IPS DF 4.7 (cell line): ENCODE measurements around the gene PEX7.
"Not testable (repeated sequence)": the region's sequence is repeated elsewhere in the genome, so short reads cannot be mapped to it uniquely, and the experiment has no call there.

Source experiments
- DNase-seq: peaks from one replicate; pipeline ENCODE4 v3.0.0-alpha.2; 2013; ENCODE audit warnings: low spot score; ENCODE audit errors: extremely low read depth

The PEX7 gene

GRCh38 chr6:136822376-136823127, at the start of gene PEX7:
Gene PEX7 (plus strand): TSS chr6:136822592. CDS start chr6:136822666, 74 bp downstream.
- DNase-seq: peak; percentile 72

- DNase-seq: no peak
Measured at GRCh38 chr6:136772685-136773472, 49.5 kb upstream of the PEX7 start.

- no peak for DNase-seq
Measured at GRCh38 chr6:136773473-136773796, 49.0 kb upstream of the PEX7 start.

GRCh38 chr6:136774228-136775041, 48.0 kb upstream of the PEX7 start:
- DNase-seq: no peak

- DNase-seq: no peak
Measured at GRCh38 chr6:136775081-136775480, 47.3 kb upstream of the PEX7 start.

- no peak for DNase-seq
Measured at GRCh38 chr6:136775548-136775947, 46.8 kb upstream of the PEX7 start.

GRCh38 chr6:136777651-136778050, 44.7 kb upstream of the PEX7 start:
- no peak for DNase-seq

GRCh38 chr6:136779682-136780081, 42.7 kb upstream of the PEX7 start:
- no peak for DNase-seq

- DNase-seq: no peak
Measured at GRCh38 chr6:136780972-136781371, 41.4 kb upstream of the PEX7 start.

- DNase-seq: no peak
Measured at GRCh38 chr6:136782021-136782770, 40.2 kb upstream of the PEX7 start.

GRCh38 chr6:136783021-136783420, 39.4 kb upstream of the PEX7 start:
- DNase-seq: no peak

GRCh38 chr6:136783495-136784270, 38.7 kb upstream of the PEX7 start:
- DNase-seq: no peak

- no peak for DNase-seq
Measured at GRCh38 chr6:136784271-136784664, 38.1 kb upstream of the PEX7 start.

GRCh38 chr6:136784910-136785746, 37.3 kb upstream of the PEX7 start:
- DNase-seq: no peak

GRCh38 chr6:136786658-136787057, 35.7 kb upstream of the PEX7 start:
- DNase-seq: no peak

- no peak for DNase-seq
Measured at GRCh38 chr6:136787726-136788068, 34.7 kb upstream of the PEX7 start.

GRCh38 chr6:136788069-136788902, 34.1 kb upstream of the PEX7 start:
- DNase-seq: no peak

GRCh38 chr6:136789440-136789839, 33.0 kb upstream of the PEX7 start:
- DNase-seq: not testable (repeated sequence)
